ENCODE measurements around the gene EBF3. TPM values are rescaled to one million over a fixed set of nuclear protein-coding genes. Genes with fewer than 3 reads are reported as not detected.

Gene EBF3
- total RNA-seq, 1 donor from 2014 or later: 0.15 TPM

GRCh38 chr10:129864082-129864481, 100.0 kb downstream of the EBF3 start:
- Histone ChIP-seq H3K27ac (no peak overlapping the region), H3K9ac (no peak overlapping the region), H2AFZ (replicated peaks) (no peak overlapping the region), H3K36me3 (no peaks in the 10 kb centered on the region), H3K4me1 (peaks cover 18% of the 10 kb centered on the region), H3K4me3 (no peak overlapping the region), H3F3A (ENCODE audit: low read depth) (no peaks in the 10 kb centered on the region), H3K79me2 (ENCODE audit: low read depth) (no peaks in the 10 kb centered on the region), H3K27me3 (no peaks in the 10 kb centered on the region), H4K20me1 (ENCODE audit: low read depth) (no peaks in the 10 kb centered on the region), H3K4me2 (no peak overlapping the region), H3K9me3 (ENCODE audit: low read depth) (no peaks in the 10 kb centered on the region)
- H3K36me3 Mint-ChIP-seq: peaks cover 2% of the 10 kb centered on the region
- peaks cover 5% of the 10 kb centered on the region for H3K27me3 Mint-ChIP-seq (ENCODE audit: insufficient read depth, low read depth)
- H3K9me3 Mint-ChIP-seq: no peaks in the 10 kb centered on the region
- DNase-seq (ENCODE audit: low spot score): no peak
- no peak overlapping the region for H3K27ac Mint-ChIP-seq
- peaks cover 25% of the 10 kb centered on the region for H3K4me1 Mint-ChIP-seq
- TF ChIP-seq EZH2 (IDR thresholded peaks at IDR 0.05): no peak
- TF ChIP-seq EZH2phosphoT487 (IDR thresholded peaks at IDR 0.05): no peak
- TF ChIP-seq CTCF (IDR thresholded peaks at IDR 0.05): no peak
- H3K4me3 Mint-ChIP-seq: no peak overlapping the region

- Histone ChIP-seq H3K79me2 (ENCODE audit: low read depth) (no peaks in the 10 kb centered on the region), H3K4me2 (no peak overlapping the region), H3K9ac (no peak overlapping the region), H4K20me1 (ENCODE audit: low read depth) (no peaks in the 10 kb centered on the region), H3K4me3 (no peak overlapping the region), H3K27ac (no peak overlapping the region), H2AFZ (replicated peaks) (no peak overlapping the region), H3K4me1 (peaks cover 11% of the 10 kb centered on the region), H3K36me3 (no peaks in the 10 kb centered on the region), H3F3A (ENCODE audit: low read depth) (no peaks in the 10 kb centered on the region), H3K9me3 (ENCODE audit: low read depth) (no peaks in the 10 kb centered on the region), H3K27me3 (no peaks in the 10 kb centered on the region)
- DNase-seq (ENCODE audit: low spot score): peak; percentile 52
- Mint-ChIP-seq H3K4me1 (peaks cover 23% of the 10 kb centered on the region), H3K27ac (no peak overlapping the region), H3K9me3 (no peaks in the 10 kb centered on the region), H3K36me3 (peaks cover 2% of the 10 kb centered on the region), H3K27me3 (ENCODE audit: insufficient read depth, low read depth) (peaks cover 10% of the 10 kb centered on the region), H3K4me3 (no peak overlapping the region)
- TF ChIP-seq CTCF (IDR thresholded peaks at IDR 0.05) (no peak), EZH2phosphoT487 (IDR thresholded peaks at IDR 0.05) (no peak), EZH2 (IDR thresholded peaks at IDR 0.05) (no peak)
These were observed 100.8 kb downstream of the EBF3 start for GRCh38 chr10:129863201-129863663.

GRCh38 chr10:129861776-129862531, 102.1 kb downstream of the EBF3 start:
- Histone ChIP-seq H2AFZ (replicated peaks) (no peak overlapping the region), H3K4me1 (peaks cover 9% of the 10 kb centered on the region), H3K79me2 (ENCODE audit: low read depth) (no peaks in the 10 kb centered on the region), H3K9me3 (ENCODE audit: low read depth) (no peaks in the 10 kb centered on the region), H4K20me1 (ENCODE audit: low read depth) (no peaks in the 10 kb centered on the region), H3K4me2 (no peak overlapping the region), H3K27me3 (no peaks in the 10 kb centered on the region), H3K27ac (no peak overlapping the region), H3K4me3 (no peak overlapping the region), H3K36me3 (no peaks in the 10 kb centered on the region), H3F3A (ENCODE audit: low read depth) (no peaks in the 10 kb centered on the region), H3K9ac (no peak overlapping the region)
- Mint-ChIP-seq H3K4me3 (no peak overlapping the region), H3K27me3 (ENCODE audit: insufficient read depth, low read depth) (peaks cover 10% of the 10 kb centered on the region), H3K36me3 (peaks cover under 1% of the 10 kb centered on the region), H3K27ac (no peak overlapping the region), H3K9me3 (no peaks in the 10 kb centered on the region), H3K4me1 (peaks cover 20% of the 10 kb centered on the region)
- no peak for DNase-seq (ENCODE audit: low spot score)
- no peak for TF ChIP-seq EZH2 (IDR thresholded peaks at IDR 0.05)
- TF ChIP-seq EZH2phosphoT487 (IDR thresholded peaks at IDR 0.05): no peak
- no peak for TF ChIP-seq CTCF (IDR thresholded peaks at IDR 0.05)
